ENCODE measurements around the gene MRPS2.

- TF ChIP-seq CTCF (IDR thresholded peaks at IDR 0.05; ENCODE audit: extremely low read depth in 1 of 2, insufficient read depth in 1 of 2, low read depth in 1 of 2, low read length in 2 of 2) = no peak
- TF ChIP-seq POLR2AphosphoS5 (IDR thresholded peaks at IDR 0.05; ENCODE audit: insufficient read depth, low read depth, low read length) = no peak
- TF ChIP-seq JUN (IDR thresholded peaks at IDR 0.05; ENCODE audit: borderline replicate concordance, insufficient read depth, insufficient read length, low read depth) = no peak
- TF ChIP-seq POLR2A (IDR thresholded peaks at IDR 0.05; ENCODE audit: low read depth, low read length) = no peak
- no peak for TF ChIP-seq EZH2 (IDR thresholded peaks at IDR 0.05; ENCODE audit: borderline replicate concordance, low read depth, low read length, severe bottlenecking)
- TF ChIP-seq MAX (IDR thresholded peaks at IDR 0.05; ENCODE audit: insufficient read depth, insufficient read length) = no peak
- no peak for TF ChIP-seq MYC (IDR thresholded peaks at IDR 0.05; ENCODE audit: low read depth, low read length)
- no peak for TF ChIP-seq FOS (IDR thresholded peaks at IDR 0.05; ENCODE audit: borderline replicate concordance, insufficient read depth, low read length)
Measured at GRCh38 chr9:135507104-135508035, 6.9 kb downstream of the MRPS2 start.

Measured in endothelial cell of umbilical vein (primary cell).